Suprapubic skin (tissue), 4 donors: ENCODE measurements around the gene ARPC5L.

Experiments
- CTCF ChIP-seq, 2 donors: fragments of 200-600 bp in 1 of 2; fragments of 450-650 bp in 1 of 2; sonication (generic) in 1 of 2; IDR thresholded peaks; one replicate each; pipeline ENCODE4 v1.5.1; 2016 to 2019; ENCODE audit warnings: antibody characterized with exemption in 2 of 2, mild to moderate bottlenecking in 1 of 2, moderate library complexity in 1 of 2
- EP300 ChIP-seq: sonication (generic); formaldehyde crosslinking; IDR thresholded peaks from one replicate; pipeline ENCODE4 v1.6.1; 2017; ENCODE audit warnings: antibody characterized with exemption
- POLR2A ChIP-seq, 2 donors: fragments of 450-650 bp; IDR thresholded peaks; one replicate each; pipeline ENCODE4 v1.6.1; 2017; ENCODE audit warnings: antibody characterized with exemption in 2 of 2, mild to moderate bottlenecking in 2 of 2, moderate library complexity in 2 of 2
- POLR2AphosphoS5 ChIP-seq, 3 donors: sonication (generic); formaldehyde crosslinking; IDR thresholded peaks; one replicate each; pipeline ENCODE4 v1.6.1; 2017; ENCODE audit warnings: antibody characterized with exemption in 3 of 3

GRCh38 chr9:124890179-124890578 lies 28.2 kb downstream of the ARPC5L start:
- TF ChIP-seq CTCF (IDR thresholded peaks at IDR 0.05) (no peak), POLR2AphosphoS5 (IDR thresholded peaks at IDR 0.05) (no peak), POLR2A (IDR thresholded peaks at IDR 0.05) (no peak), EP300 (no peak)
